Measurements from ENCODE around the gene DDR1. TPM values are rescaled to one million over a fixed set of nuclear protein-coding genes. Genes with fewer than 3 reads are reported as not detected.
A peak's percentile ranks its signal among the peaks of the same experiment; 100 is the strongest.

The DDR1 gene
- polyA plus RNA-seq, 1 donor (not counting 4 experiments of a cell fraction or from before 2014, with no cell fraction given): 104 TPM

DNA sequence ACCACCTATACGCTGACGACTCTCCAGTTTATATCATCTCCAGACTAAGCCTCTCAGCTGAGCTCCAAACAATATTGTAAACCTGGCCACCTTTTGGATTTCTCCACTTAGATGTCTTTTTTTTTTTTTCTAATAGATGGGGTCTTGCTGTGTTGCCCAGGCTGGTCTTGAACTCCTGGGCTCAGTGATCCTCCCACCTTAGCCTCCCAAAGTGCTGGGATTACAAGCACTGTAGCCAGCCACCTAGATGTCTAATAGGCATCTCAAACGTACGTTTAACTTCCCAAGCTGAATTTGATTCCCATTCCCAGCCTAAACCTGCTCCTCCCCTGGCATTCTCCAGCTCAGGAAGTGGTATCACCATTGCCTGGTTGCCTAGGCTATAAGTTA lies 5.2 kb downstream of the DDR1 start:
- Histone ChIP-seq H3K9ac (ENCODE audit: control insufficient read depth, extremely low read depth, insufficient read depth, low read length) (no peak overlapping the region), H3K36me3 (ENCODE audit: control insufficient read depth in 2 of 2, extremely low read depth in 1 of 2, insufficient read depth in 2 of 2, low read length in 2 of 2) (peaks cover 47 to 49% of the 10 kb centered on the region in 2 experiments), H3K27ac (ENCODE audit: control insufficient read depth, insufficient read depth, low read length) (peak overlapping the region; percentile 22)

DNA sequence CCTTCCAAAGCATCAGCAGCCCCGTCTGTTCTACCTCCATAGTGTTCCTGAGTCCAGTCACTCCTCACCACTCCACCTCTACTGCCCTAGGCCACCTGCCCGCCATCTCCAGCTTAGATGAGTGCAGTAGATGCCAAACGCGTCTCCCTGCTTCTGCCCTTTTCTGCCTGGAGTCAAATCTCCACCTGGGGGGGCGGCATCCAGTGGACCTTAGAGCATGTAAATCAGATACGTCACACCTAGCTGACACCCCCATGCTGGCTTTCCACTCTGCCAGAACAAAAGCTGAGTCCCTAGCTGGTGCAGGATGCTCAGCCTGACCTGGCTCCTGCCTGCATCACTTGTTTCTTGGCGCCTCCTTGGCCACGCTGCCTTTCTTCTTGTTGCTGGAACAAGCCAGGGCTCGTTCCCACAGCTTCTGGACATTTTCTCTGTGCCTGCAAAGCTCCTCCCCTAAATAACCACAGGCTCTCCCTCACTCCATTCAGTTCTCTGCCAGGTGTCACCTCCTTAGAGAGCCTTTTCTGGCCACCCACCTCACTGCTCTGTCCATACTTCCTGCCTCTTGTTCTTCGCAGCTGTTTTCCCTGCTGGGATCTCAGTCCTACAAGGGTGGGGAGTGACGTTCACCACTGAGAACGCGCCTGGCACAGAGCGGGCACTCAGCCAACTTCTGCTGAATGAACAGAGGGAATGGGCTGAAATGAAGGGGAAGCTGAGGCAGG lies 5.8 kb downstream of the DDR1 start:
- DNase-seq (ENCODE audit: low read depth, low spot score) (no peak), FAIRE-seq (peak; percentile 72)
- H3K36me3 ChIP-seq (ENCODE audit: control insufficient read depth in 2 of 2, extremely low read depth in 1 of 2, insufficient read depth in 2 of 2, low read length in 2 of 2): peaks cover 52 to 55% of the 10 kb centered on the region in 2 experiments
- dilution Hi-C loops (cut with MboI; ENCODE audit: extremely low pct_ligation_motif_present, low sequenced_read_pairs): no loop called here
- H3K4me2 ChIP-seq (ENCODE audit: control insufficient read depth, extremely low read depth, insufficient read depth, low read depth, low read length): peak overlapping the region; percentile 40
- no peaks in the 10 kb centered on the region for H3K9me3 ChIP-seq (ENCODE audit: control insufficient read depth, low read depth, low read length)
- H3K9me1 ChIP-seq (ENCODE audit: control insufficient read depth, extremely low read depth, insufficient read depth, low read length): peaks cover 8% of the 10 kb centered on the region
- H3K27ac ChIP-seq (ENCODE audit: control insufficient read depth, insufficient read depth, low read length): peak overlapping the region; percentile 22
- peaks cover 86% of the 10 kb centered on the region for H3K79me2 ChIP-seq (ENCODE audit: control insufficient read depth, insufficient read depth, low read length)
- peaks cover 52% of the 10 kb centered on the region for H3K4me1 ChIP-seq (ENCODE audit: control insufficient read depth, extremely low read depth, insufficient read depth, low read length)
- peaks cover 30% of the 10 kb centered on the region for H4K20me1 ChIP-seq (ENCODE audit: control insufficient read depth, extremely low read depth, insufficient read depth, low read length)
- no peak overlapping the region for H3K4me3 ChIP-seq (ENCODE audit: control insufficient read depth in 2 of 3, extremely low read depth in 1 of 3, insufficient read depth in 2 of 3, low read depth in 1 of 3, low read length in 3 of 3)
- no peaks in the 10 kb centered on the region for H3K27me3 ChIP-seq (ENCODE audit: control insufficient read depth, extremely low read depth, insufficient read depth, low read length)
- H2AFZ ChIP-seq (ENCODE audit: control insufficient read depth, low read length): no peak overlapping the region
- TF ChIP-seq, protein P1, sequence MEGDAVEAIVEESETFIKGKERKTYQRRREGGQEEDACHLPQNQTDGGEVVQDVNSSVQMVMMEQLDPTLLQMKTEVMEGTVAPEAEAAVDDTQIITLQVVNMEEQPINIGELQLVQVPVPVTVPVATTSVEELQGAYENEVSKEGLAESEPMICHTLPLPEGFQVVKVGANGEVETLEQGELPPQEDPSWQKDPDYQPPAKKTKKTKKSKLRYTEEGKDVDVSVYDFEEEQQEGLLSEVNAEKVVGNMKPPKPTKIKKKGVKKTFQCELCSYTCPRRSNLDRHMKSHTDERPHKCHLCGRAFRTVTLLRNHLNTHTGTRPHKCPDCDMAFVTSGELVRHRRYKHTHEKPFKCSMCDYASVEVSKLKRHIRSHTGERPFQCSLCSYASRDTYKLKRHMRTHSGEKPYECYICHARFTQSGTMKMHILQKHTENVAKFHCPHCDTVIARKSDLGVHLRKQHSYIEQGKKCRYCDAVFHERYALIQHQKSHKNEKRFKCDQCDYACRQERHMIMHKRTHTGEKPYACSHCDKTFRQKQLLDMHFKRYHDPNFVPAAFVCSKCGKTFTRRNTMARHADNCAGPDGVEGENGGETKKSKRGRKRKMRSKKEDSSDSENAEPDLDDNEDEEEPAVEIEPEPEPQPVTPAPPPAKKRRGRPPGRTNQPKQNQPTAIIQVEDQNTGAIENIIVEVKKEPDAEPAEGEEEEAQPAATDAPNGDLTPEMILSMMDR (optimal IDR thresholded peaks at IDR 0.05 in 1 of 3, IDR thresholded peaks at IDR 0.05 in 1 of 3, conservative IDR thresholded peaks at IDR 0.05 in 1 of 3; ENCODE audit: extremely low read depth in 1 of 3, insufficient read depth in 2 of 3, low read length in 3 of 3): no peak
- no peak for TF ChIP-seq EZH2 (IDR thresholded peaks at IDR 0.05; ENCODE audit: low read length)
- no peak overlapping the region for H3K9ac ChIP-seq (ENCODE audit: control insufficient read depth, extremely low read depth, insufficient read depth, low read length)

More for the DNA sequence above, 5.2 kb downstream of the DDR1 start:
- Histone ChIP-seq H3K4me3 (ENCODE audit: control insufficient read depth in 2 of 3, extremely low read depth in 1 of 3, insufficient read depth in 2 of 3, low read depth in 1 of 3, low read length in 3 of 3) (no peak overlapping the region), H3K79me2 (ENCODE audit: control insufficient read depth, insufficient read depth, low read length) (peaks cover 87% of the 10 kb centered on the region), H3K27me3 (ENCODE audit: control insufficient read depth, extremely low read depth, insufficient read depth, low read length) (no peaks in the 10 kb centered on the region), H3K9me1 (ENCODE audit: control insufficient read depth, extremely low read depth, insufficient read depth, low read length) (peaks cover 8% of the 10 kb centered on the region), H3K9me3 (ENCODE audit: control insufficient read depth, low read depth, low read length) (no peaks in the 10 kb centered on the region), H2AFZ (ENCODE audit: control insufficient read depth, low read length) (no peak overlapping the region), H3K4me1 (ENCODE audit: control insufficient read depth, extremely low read depth, insufficient read depth, low read length) (peaks cover 55% of the 10 kb centered on the region), H4K20me1 (ENCODE audit: control insufficient read depth, extremely low read depth, insufficient read depth, low read length) (peaks cover 30% of the 10 kb centered on the region), H3K4me2 (ENCODE audit: control insufficient read depth, extremely low read depth, insufficient read depth, low read depth, low read length) (no peak overlapping the region)
- TF ChIP-seq, protein P1 (optimal IDR thresholded peaks at IDR 0.05 in 1 of 3, IDR thresholded peaks at IDR 0.05 in 1 of 3, conservative IDR thresholded peaks at IDR 0.05 in 1 of 3; ENCODE audit: extremely low read depth in 1 of 3, insufficient read depth in 2 of 3, low read length in 3 of 3): no peak
- no peak for TF ChIP-seq EZH2 (IDR thresholded peaks at IDR 0.05; ENCODE audit: low read length)
- FAIRE-seq (no peak), DNase-seq (ENCODE audit: low read depth, low spot score) (no peak)
- dilution Hi-C loops (cut with MboI; ENCODE audit: extremely low pct_ligation_motif_present, low sequenced_read_pairs): no loop called here
